KMS-11 (cell line): ENCODE data around the gene SCN10A.

Experiments used
- H2AFZ ChIP-seq: fragments of 200-600 bp; sonication (generic); 2 replicates; pipeline ENCODE4 v1.6.1; 2016; ENCODE audit warnings: antibody characterized with exemption, mixed run types, low read depth
- H3K27ac ChIP-seq: fragments of 200-600 bp; sonication (generic); 2 replicates; pipeline ENCODE4 v1.6.1; 2016; ENCODE audit warnings: mild to moderate bottlenecking, mixed run types
- H3K27me3 ChIP-seq: fragments of 200-600 bp; sonication (generic); 2 replicates; pipeline ENCODE4 v1.6.1; 2017; ENCODE audit warnings: mild to moderate bottlenecking, low read depth, mixed run types, moderate library complexity; ENCODE audit not compliant: insufficient read depth
- H3K36me3 ChIP-seq: fragments of 200-600 bp; sonication (generic); 2 replicates; pipeline ENCODE4 v1.6.1; 2017; ENCODE audit warnings: mild to moderate bottlenecking, mixed run types; ENCODE audit not compliant: insufficient read depth
- H3K4me1 ChIP-seq: fragments of 200-600 bp; sonication (generic); 2 replicates; pipeline ENCODE4 v1.6.1; 2016; ENCODE audit warnings: mild to moderate bottlenecking, low read depth, mixed run types; ENCODE audit not compliant: poor library complexity, severe bottlenecking
- H3K4me2 ChIP-seq: fragments of 200-600 bp; sonication (generic); 2 replicates; pipeline ENCODE4 v1.7.0; 2016; ENCODE audit warnings: mild to moderate bottlenecking, mixed run types
- H3K4me3 ChIP-seq: fragments of 200-600 bp; sonication (generic); IDR thresholded peaks from 2 replicates; pipeline ENCODE4 v1.6.1; 2017; ENCODE audit warnings: low read depth, low read length, mixed read lengths; ENCODE audit not compliant: insufficient read depth
- H3K79me2 ChIP-seq: fragments of 200-600 bp; sonication (generic); 2 replicates; pipeline ENCODE4 v1.6.1; 2016; ENCODE audit warnings: low read depth, mixed run types; ENCODE audit not compliant: insufficient read depth
- H3K9ac ChIP-seq: fragments of 200-600 bp; sonication (generic); 2 replicates; pipeline ENCODE4 v1.6.1; 2016; ENCODE audit warnings: mild to moderate bottlenecking, mixed run types
- H4K20me1 ChIP-seq: fragments of 200-600 bp; sonication (generic); 2 replicates; pipeline ENCODE4 v1.6.1; 2016; ENCODE audit warnings: mild to moderate bottlenecking, mixed run types; ENCODE audit not compliant: insufficient read depth
- CTCF ChIP-seq: fragments of 200-600 bp; sonication (generic); conservative IDR thresholded peaks from 2 replicates; pipeline ENCODE4 v1.6.1; 2017; ENCODE audit warnings: low read depth, mild to moderate bottlenecking, antibody characterized with exemption, low read length, moderate library complexity, mixed read lengths

The SCN10A gene

GRCh38 chr3:38689774-38690173 is 126.2 kb downstream of the SCN10A start:
- no peaks in the 10 kb centered on the region for H3K36me3 ChIP-seq
- no peak overlapping the region for H3K4me3 ChIP-seq

GRCh38 chr3:38689346-38689745 is 126.7 kb downstream of the SCN10A start:
- Histone ChIP-seq H3K4me1 (no peaks in the 10 kb centered on the region), H3K79me2 (no peaks in the 10 kb centered on the region), H3K27ac (no peak overlapping the region), H3K9ac (no peak overlapping the region), H3K4me3 (no peak overlapping the region), H2AFZ (no peak overlapping the region), H3K4me2 (no peak overlapping the region), H4K20me1 (no peaks in the 10 kb centered on the region), H3K27me3 (no peaks in the 10 kb centered on the region), H3K36me3 (no peaks in the 10 kb centered on the region)
- no peak for TF ChIP-seq CTCF

More at GRCh38 chr3:38689774-38690173, 126.2 kb downstream of the SCN10A start:
- no peak overlapping the region for H3K4me2 ChIP-seq
- no peaks in the 10 kb centered on the region for H3K79me2 ChIP-seq
- no peaks in the 10 kb centered on the region for H3K27me3 ChIP-seq
- H2AFZ ChIP-seq, result no peak overlapping the region
- H3K4me1 ChIP-seq, result no peaks in the 10 kb centered on the region
- no peaks in the 10 kb centered on the region for H4K20me1 ChIP-seq
- no peak for TF ChIP-seq CTCF
- H3K27ac ChIP-seq, result no peak overlapping the region
- no peak overlapping the region for H3K9ac ChIP-seq

- Histone ChIP-seq H3K4me1 (no peaks in the 10 kb centered on the region), H3K27me3 (no peaks in the 10 kb centered on the region), H3K9ac (no peak overlapping the region), H3K36me3 (no peaks in the 10 kb centered on the region), H3K79me2 (no peaks in the 10 kb centered on the region), H3K27ac (no peak overlapping the region), H3K4me3 (no peak overlapping the region), H4K20me1 (no peaks in the 10 kb centered on the region), H2AFZ (no peak overlapping the region), H3K4me2 (no peak overlapping the region)
- no peak for TF ChIP-seq CTCF
These were observed 128.7 kb downstream of the SCN10A start for GRCh38 chr3:38687321-38687720.

GRCh38 chr3:38684546-38684945 is 131.5 kb downstream of the SCN10A start:
- H3K79me2 ChIP-seq, result no peaks in the 10 kb centered on the region
- no peaks in the 10 kb centered on the region for H3K27me3 ChIP-seq
- no peak overlapping the region for H3K4me3 ChIP-seq
- no peak overlapping the region for H3K27ac ChIP-seq
- H3K4me2 ChIP-seq, result no peak overlapping the region
- no peak overlapping the region for H2AFZ ChIP-seq
- H4K20me1 ChIP-seq, result no peaks in the 10 kb centered on the region
- H3K9ac ChIP-seq, result no peak overlapping the region
- no peak for TF ChIP-seq CTCF
- H3K36me3 ChIP-seq, result no peaks in the 10 kb centered on the region
- no peaks in the 10 kb centered on the region for H3K4me1 ChIP-seq
